Measurements from ENCODE around the gene NANOS2. TPM values are rescaled to one million over a fixed set of nuclear protein-coding genes. Genes with fewer than 3 reads are reported as not detected.

The NANOS2 gene
- not detected in 2 replicates for total RNA-seq
- long read RNA-seq, result 0 reads

- Mint-ChIP-seq H3K4me3 (ENCODE audit: low read depth) (no peak within 1 kb of the TSS), H3K27ac (no peak within 1 kb of the TSS), H3K36me3 (ENCODE audit: insufficient read depth) (no peaks in the 10 kb centered on the region), H3K9me3 (ENCODE audit: low read depth) (no peaks in the 10 kb centered on the region), H3K27me3 (peaks cover 15% of the 10 kb centered on the region), H3K4me1 (ENCODE audit: low read depth) (no peaks in the 10 kb centered on the region)
- no peak for DNase-seq (ENCODE audit: low spot score, unreplicated experiment)
- TF ChIP-seq CTCF (IDR thresholded peaks at IDR 0.05; ENCODE audit: unreplicated experiment), result peak; percentile 27
These were observed at the start of gene NANOS2 for GRCh38 chr19:45913874-45914830. Gene NANOS2 (minus strand): TSS chr19:45914778. CDS start chr19:45914693, 85 bp downstream.

DNA sequence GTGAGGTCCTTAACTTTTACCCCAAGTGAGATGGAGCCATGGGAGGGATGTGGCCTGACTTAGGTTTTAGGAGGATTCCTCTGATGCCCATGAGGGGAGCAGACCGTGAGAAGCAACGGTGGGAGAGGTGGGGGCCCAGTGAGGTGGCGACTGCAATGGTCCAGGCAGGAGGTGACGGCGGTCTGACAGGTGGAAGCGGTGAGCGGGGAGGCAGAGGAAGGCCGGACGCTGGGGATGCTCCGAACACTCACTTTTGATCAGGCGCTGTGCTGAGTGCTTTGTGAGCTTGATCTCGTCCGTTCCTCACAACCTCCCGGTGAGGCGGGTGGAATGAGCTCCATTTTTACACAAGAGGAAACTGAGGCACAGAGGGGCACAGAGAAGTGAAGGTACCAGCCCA lies 47.4 kb upstream of the NANOS2 start:
- Mint-ChIP-seq H3K36me3 (ENCODE audit: insufficient read depth) (no peaks in the 10 kb centered on the region), H3K9me3 (ENCODE audit: low read depth) (no peaks in the 10 kb centered on the region), H3K27ac (no peak overlapping the region), H3K4me1 (ENCODE audit: low read depth) (peaks cover 3% of the 10 kb centered on the region), H3K4me3 (ENCODE audit: low read depth) (no peak overlapping the region), H3K27me3 (peaks cover 68% of the 10 kb centered on the region)
- no peak for DNase-seq (ENCODE audit: low spot score, unreplicated experiment)
- TF ChIP-seq CTCF (IDR thresholded peaks at IDR 0.05; ENCODE audit: unreplicated experiment), result no peak

DNA sequence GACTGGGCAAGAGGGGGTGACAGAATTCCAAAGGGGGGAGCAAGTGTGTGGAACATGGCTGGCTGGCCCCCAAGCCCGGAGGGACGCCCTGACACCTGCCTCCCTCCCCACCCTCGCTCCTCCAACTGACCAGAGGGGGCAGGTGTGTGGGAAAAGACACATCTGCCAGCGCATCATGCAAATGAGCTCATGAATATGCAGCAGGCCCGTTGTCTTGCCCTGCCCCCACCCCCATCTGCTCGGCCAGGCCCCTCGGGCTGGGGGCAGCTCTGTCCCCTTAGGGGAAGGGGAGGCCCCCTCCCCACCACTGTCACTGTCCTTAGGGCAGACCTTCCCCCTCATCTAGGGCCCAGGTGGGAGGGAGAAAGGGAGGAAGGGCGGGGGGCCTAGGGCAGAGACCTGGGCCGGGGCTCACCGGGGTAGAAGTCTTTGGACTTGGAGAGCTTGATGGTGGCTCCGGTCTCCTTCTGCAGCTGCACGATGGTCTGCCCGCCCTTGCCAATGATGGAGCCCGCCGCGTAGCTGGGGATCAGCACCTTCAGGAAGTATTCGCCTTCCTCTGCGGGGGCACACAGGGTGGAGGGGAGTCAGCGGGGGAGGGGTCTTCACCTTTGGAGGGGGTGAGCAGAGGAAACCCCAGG lies 46.1 kb upstream of the NANOS2 start:
- Mint-ChIP-seq H3K4me3 (ENCODE audit: low read depth) (no peak overlapping the region), H3K27me3 (peaks cover 64% of the 10 kb centered on the region), H3K27ac (no peak overlapping the region), H3K9me3 (ENCODE audit: low read depth) (no peaks in the 10 kb centered on the region), H3K4me1 (ENCODE audit: low read depth) (peaks cover 3% of the 10 kb centered on the region), H3K36me3 (ENCODE audit: insufficient read depth) (no peaks in the 10 kb centered on the region)
- no peak for DNase-seq (ENCODE audit: low spot score, unreplicated experiment)
- TF ChIP-seq CTCF (IDR thresholded peaks at IDR 0.05; ENCODE audit: unreplicated experiment), result peak; percentile 29

GRCh38 chr19:45959517-45960025 lies 45.0 kb upstream of the NANOS2 start:
- peaks cover 3% of the 10 kb centered on the region for H3K4me1 Mint-ChIP-seq (ENCODE audit: low read depth)

More at GRCh38 chr19:45959517-45960025, 45.0 kb upstream of the NANOS2 start:
- no peak for TF ChIP-seq CTCF (IDR thresholded peaks at IDR 0.05; ENCODE audit: unreplicated experiment)
- Mint-ChIP-seq H3K27ac (peak overlapping the region; percentile 15), H3K4me3 (ENCODE audit: low read depth) (no peak overlapping the region), H3K9me3 (ENCODE audit: low read depth) (no peaks in the 10 kb centered on the region), H3K27me3 (peaks cover 66% of the 10 kb centered on the region), H3K36me3 (ENCODE audit: insufficient read depth) (no peaks in the 10 kb centered on the region)
- no peak for DNase-seq (ENCODE audit: low spot score, unreplicated experiment)
